HepG2 (cell line): ENCODE results near the gene UGP2. TPM values are rescaled to one million over a fixed set of nuclear protein-coding genes. Genes with fewer than 3 reads are reported as not detected.

ENCODE experiments used
- ATAD3A ChIP-seq: sonication (generic); formaldehyde crosslinking; IDR thresholded peaks from 2 replicates; pipeline ENCODE4 v1.4.0; 2020; ENCODE audit warnings: missing genetic modification reagents
- CBX2 ChIP-seq, 2 experiments: fragments of 200-600 bp in 1 of 2; sonication (generic); formaldehyde crosslinking in 1 of 2; IDR thresholded peaks; 2 replicates each; pipeline versions ENCODE4 v1.7.0 to v1.8.1; 2018 to 2022; ENCODE audit warnings: low read depth in 2 of 2, low read length in 1 of 2, mild to moderate bottlenecking in 1 of 2, missing genetic modification reagents in 1 of 2
- EEA1 ChIP-seq: sonication (generic); formaldehyde crosslinking; IDR thresholded peaks from 2 replicates; pipeline ENCODE4 v1.5.1; 2020; ENCODE audit warnings: mild to moderate bottlenecking, missing genetic modification reagents, borderline replicate concordance
- HCFC1 ChIP-seq: fragments of 150-350 bp; IDR thresholded peaks from 2 replicates; pipeline ENCODE4 v1.6.1; 2014; ENCODE audit warnings: low read depth, low read length
- HES4 ChIP-seq: sonication (generic); formaldehyde crosslinking; IDR thresholded peaks from 2 replicates; pipeline ENCODE4 v1.9.0; 2021; ENCODE audit warnings: mild to moderate bottlenecking, missing genetic modification reagents, borderline replicate concordance
- POGZ ChIP-seq: sonication (generic); formaldehyde crosslinking; IDR thresholded peaks from 2 replicates; pipeline ENCODE4 v1.4.0; 2020; ENCODE audit warnings: mild to moderate bottlenecking, missing genetic modification reagents
- TBX3 ChIP-seq: fragments of 450-650 bp; IDR thresholded peaks from 2 replicates; pipeline ENCODE4 v1.6.1; 2017; ENCODE audit warnings: antibody characterized with exemption, mild to moderate bottlenecking, inconsistent platforms, borderline replicate concordance
- ZFP41 ChIP-seq: sonication (generic); formaldehyde crosslinking; IDR thresholded peaks from 2 replicates; pipeline ENCODE4 v1.4.0; 2020; ENCODE audit warnings: mild to moderate bottlenecking, missing genetic modification reagents, borderline replicate concordance
- polyA plus RNA-seq, 8 experiments: library from polyadenylated mRNA; depleted of rRNA in 3 of 8; stranded (reverse) in 7 of 8; unstranded in 1 of 8; fragments of >200 nt; fragmentation: Illumina TruSeq in 4 of 8; extraction: Trizol in 4 of 8; gene quantifications; 2 replicates each; pipeline versions ENCODE4 v1.2.1 to v1.2.3, GENCODE V29; 2011 to 2016; ENCODE audit warnings: low read depth in 4 of 8, missing spikeins in 1 of 8, mixed read lengths in 1 of 8; ENCODE audit not compliant: insufficient read depth in 1 of 8
- total RNA-seq, 5 experiments: library from RNA; depleted of rRNA; stranded (reverse); fragments of >200 nt; fragmentation: Illumina TruSeq; extraction: Trizol; gene quantifications; 2 replicates each; pipeline ENCODE4 v1.2.3, GENCODE V29; 2016; ENCODE audit warnings: low read depth in 1 of 5
- TF ChIP-seq, protein P1 (sequence below): sonication (generic); formaldehyde crosslinking; IDR thresholded peaks from 2 replicates; pipeline ENCODE4 v1.8.0; 2022; ENCODE audit warnings: missing genetic modification reagents, mild to moderate bottlenecking, inconsistent platforms, borderline replicate concordance
- TF ChIP-seq, protein P2 (sequence below): sonication (generic); formaldehyde crosslinking; IDR thresholded peaks from 2 replicates; pipeline ENCODE4 v1.5.1; 2020; ENCODE audit warnings: missing genetic modification reagents, mild to moderate bottlenecking, borderline replicate concordance
- TF ChIP-seq, protein P3 (sequence below): sonication (generic); formaldehyde crosslinking; IDR thresholded peaks from 2 replicates; pipeline ENCODE4 v1.4.0; 2020; ENCODE audit warnings: mild to moderate bottlenecking, missing genetic modification reagents
- TF ChIP-seq, protein P4 (sequence below): sonication (generic); formaldehyde crosslinking; IDR thresholded peaks from 2 replicates; pipeline ENCODE4 v1.8.0; 2022; ENCODE audit warnings: mild to moderate bottlenecking, missing genetic modification reagents, borderline replicate concordance
- TF ChIP-seq, protein P5 (sequence below): sonication (generic); formaldehyde crosslinking; IDR thresholded peaks from 2 replicates; pipeline ENCODE4 v1.5.0; 2020; ENCODE audit warnings: mild to moderate bottlenecking, missing genetic modification reagents
- TF ChIP-seq, protein P6 (sequence below): sonication (generic); formaldehyde crosslinking; IDR thresholded peaks from 2 replicates; pipeline ENCODE4 v1.4.0; 2020; ENCODE audit warnings: missing genetic modification reagents, borderline replicate concordance

Gene UGP2
- total and polyA plus RNA-seq, 2 of the 13 experiments (the other 11 are each of a cell fraction or from before 2014, with no cell fraction given): 96.0 to 134 TPM

DNA sequence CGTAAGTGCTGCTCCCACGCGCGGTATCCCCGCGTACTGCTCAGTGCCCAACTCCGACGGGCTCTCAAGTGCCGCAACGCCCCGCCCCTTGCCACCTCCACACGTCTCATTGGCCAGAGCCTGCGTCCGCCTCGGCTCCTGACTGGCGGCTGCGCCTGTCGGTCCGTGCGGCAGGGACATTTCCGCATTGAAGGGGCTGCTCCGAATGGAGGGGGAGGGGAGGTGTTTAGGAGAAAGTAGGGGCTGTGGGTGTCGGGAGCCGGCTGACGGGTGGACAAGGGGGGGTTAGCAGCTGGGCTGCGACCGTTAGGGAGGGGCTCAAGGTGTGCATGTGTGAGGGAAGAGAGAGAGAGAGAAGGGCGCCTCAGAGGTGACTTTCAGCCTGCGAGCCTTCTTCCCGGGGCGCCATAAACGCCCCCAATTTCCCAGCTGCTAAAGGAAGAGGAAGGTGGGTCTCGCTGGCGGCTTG, 877 bp upstream of the UGP2 start (continued):
- TF ChIP-seq, protein P1, sequence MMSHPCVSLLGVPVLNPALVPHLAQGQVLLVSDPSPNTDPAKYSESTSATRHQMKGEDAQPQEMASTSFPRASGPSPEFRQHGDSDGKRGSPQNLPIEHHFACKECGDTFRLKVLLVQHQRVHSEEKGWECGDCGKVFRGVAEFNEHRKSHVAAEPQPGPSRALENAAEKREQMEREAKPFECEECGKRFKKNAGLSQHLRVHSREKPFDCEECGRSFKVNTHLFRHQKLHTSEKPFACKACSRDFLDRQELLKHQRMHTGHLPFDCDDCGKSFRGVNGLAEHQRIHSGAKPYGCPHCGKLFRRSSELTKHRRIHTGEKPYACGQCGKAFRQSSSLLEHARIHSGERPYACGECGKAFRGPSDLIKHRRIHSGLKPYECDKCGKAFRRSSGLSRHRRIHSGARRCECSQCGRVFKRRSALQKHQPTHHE (CRISPR knock-in tag): peak; percentile 96
- TF ChIP-seq HCFC1 (no peak; the same call in 1 of the 2 replicates), POGZ (CRISPR knock-in tag) (peak; percentile 86), EEA1 (CRISPR knock-in tag) (no peak; the same call in 1 of the 2 replicates), HES4 (CRISPR knock-in tag) (no peak; the same call in 1 of the 2 replicates), TBX3 (peak; percentile 90), CBX2 (IDR thresholded peaks at IDR 0.05; ENCODE audit: low read depth, low read length) (no peak), CBX2 (CRISPR knock-in tag; IDR thresholded peaks at IDR 0.05; ENCODE audit: low read depth) (no peak), ATAD3A (CRISPR knock-in tag) (no peak), ZFP41 (CRISPR knock-in tag) (no peak)
- TF ChIP-seq, protein P2, sequence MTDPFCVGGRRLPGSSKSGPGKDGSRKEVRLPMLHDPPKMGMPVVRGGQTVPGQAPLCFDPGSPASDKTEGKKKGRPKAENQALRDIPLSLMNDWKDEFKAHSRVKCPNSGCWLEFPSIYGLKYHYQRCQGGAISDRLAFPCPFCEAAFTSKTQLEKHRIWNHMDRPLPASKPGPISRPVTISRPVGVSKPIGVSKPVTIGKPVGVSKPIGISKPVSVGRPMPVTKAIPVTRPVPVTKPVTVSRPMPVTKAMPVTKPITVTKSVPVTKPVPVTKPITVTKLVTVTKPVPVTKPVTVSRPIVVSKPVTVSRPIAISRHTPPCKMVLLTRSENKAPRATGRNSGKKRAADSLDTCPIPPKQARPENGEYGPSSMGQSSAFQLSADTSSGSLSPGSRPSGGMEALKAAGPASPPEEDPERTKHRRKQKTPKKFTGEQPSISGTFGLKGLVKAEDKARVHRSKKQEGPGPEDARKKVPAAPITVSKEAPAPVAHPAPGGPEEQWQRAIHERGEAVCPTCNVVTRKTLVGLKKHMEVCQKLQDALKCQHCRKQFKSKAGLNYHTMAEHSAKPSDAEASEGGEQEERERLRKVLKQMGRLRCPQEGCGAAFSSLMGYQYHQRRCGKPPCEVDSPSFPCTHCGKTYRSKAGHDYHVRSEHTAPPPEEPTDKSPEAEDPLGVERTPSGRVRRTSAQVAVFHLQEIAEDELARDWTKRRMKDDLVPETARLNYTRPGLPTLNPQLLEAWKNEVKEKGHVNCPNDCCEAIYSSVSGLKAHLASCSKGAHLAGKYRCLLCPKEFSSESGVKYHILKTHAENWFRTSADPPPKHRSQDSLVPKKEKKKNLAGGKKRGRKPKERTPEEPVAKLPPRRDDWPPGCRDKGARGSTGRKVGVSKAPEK (CRISPR knock-in tag): no peak
- TF ChIP-seq, protein P3, sequence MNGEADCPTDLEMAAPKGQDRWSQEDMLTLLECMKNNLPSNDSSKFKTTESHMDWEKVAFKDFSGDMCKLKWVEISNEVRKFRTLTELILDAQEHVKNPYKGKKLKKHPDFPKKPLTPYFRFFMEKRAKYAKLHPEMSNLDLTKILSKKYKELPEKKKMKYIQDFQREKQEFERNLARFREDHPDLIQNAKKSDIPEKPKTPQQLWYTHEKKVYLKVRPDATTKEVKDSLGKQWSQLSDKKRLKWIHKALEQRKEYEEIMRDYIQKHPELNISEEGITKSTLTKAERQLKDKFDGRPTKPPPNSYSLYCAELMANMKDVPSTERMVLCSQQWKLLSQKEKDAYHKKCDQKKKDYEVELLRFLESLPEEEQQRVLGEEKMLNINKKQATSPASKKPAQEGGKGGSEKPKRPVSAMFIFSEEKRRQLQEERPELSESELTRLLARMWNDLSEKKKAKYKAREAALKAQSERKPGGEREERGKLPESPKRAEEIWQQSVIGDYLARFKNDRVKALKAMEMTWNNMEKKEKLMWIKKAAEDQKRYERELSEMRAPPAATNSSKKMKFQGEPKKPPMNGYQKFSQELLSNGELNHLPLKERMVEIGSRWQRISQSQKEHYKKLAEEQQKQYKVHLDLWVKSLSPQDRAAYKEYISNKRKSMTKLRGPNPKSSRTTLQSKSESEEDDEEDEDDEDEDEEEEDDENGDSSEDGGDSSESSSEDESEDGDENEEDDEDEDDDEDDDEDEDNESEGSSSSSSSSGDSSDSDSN (CRISPR knock-in tag): no peak
- TF ChIP-seq, protein P4, sequence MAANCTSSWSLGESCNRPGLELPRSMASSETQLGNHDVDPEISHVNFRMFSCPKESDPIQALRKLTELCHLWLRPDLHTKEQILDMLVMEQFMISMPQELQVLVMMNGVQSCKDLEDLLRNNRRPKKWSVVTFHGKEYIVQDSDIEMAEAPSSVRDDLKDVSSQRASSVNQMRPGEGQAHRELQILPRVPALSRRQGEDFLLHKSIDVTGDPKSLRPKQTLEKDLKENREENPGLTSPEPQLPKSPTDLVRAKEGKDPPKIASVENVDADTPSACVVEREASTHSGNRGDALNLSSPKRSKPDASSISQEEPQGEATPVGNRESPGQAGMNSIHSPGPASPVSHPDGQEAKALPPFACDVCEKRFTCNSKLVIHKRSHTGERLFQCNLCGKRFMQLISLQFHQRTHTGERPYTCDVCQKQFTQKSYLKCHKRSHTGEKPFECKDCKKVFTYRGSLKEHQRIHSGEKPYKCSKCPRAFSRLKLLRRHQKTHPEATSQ (CRISPR knock-in tag): 0 out of 2 replicates have a peak, but pooled peaks have one; percentile 3
- TF ChIP-seq, protein P5, sequence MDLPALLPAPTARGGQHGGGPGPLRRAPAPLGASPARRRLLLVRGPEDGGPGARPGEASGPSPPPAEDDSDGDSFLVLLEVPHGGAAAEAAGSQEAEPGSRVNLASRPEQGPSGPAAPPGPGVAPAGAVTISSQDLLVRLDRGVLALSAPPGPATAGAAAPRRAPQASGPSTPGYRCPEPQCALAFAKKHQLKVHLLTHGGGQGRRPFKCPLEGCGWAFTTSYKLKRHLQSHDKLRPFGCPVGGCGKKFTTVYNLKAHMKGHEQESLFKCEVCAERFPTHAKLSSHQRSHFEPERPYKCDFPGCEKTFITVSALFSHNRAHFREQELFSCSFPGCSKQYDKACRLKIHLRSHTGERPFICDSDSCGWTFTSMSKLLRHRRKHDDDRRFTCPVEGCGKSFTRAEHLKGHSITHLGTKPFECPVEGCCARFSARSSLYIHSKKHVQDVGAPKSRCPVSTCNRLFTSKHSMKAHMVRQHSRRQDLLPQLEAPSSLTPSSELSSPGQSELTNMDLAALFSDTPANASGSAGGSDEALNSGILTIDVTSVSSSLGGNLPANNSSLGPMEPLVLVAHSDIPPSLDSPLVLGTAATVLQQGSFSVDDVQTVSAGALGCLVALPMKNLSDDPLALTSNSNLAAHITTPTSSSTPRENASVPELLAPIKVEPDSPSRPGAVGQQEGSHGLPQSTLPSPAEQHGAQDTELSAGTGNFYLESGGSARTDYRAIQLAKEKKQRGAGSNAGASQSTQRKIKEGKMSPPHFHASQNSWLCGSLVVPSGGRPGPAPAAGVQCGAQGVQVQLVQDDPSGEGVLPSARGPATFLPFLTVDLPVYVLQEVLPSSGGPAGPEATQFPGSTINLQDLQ (CRISPR knock-in tag): no peak
- TF ChIP-seq, protein P6, sequence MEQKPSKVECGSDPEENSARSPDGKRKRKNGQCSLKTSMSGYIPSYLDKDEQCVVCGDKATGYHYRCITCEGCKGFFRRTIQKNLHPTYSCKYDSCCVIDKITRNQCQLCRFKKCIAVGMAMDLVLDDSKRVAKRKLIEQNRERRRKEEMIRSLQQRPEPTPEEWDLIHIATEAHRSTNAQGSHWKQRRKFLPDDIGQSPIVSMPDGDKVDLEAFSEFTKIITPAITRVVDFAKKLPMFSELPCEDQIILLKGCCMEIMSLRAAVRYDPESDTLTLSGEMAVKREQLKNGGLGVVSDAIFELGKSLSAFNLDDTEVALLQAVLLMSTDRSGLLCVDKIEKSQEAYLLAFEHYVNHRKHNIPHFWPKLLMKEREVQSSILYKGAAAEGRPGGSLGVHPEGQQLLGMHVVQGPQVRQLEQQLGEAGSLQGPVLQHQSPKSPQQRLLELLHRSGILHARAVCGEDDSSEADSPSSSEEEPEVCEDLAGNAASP (CRISPR knock-in tag): no peak; the same call in 1 of the 2 replicates
